HepG2 (cell line): ENCODE data around the gene FAM222B.

ENCODE experiments used
- MAFG ChIP-seq: sonication (generic); formaldehyde crosslinking; IDR thresholded peaks from 2 replicates; pipeline ENCODE4 v1.5.1; 2020; ENCODE audit warnings: mild to moderate bottlenecking, missing genetic modification reagents
- ZNF790 ChIP-seq: sonication (generic); formaldehyde crosslinking; IDR thresholded peaks from 2 replicates; pipeline ENCODE4 v1.8.0; 2022; ENCODE audit warnings: missing genetic modification reagents, mild to moderate bottlenecking, borderline replicate concordance

DNA sequence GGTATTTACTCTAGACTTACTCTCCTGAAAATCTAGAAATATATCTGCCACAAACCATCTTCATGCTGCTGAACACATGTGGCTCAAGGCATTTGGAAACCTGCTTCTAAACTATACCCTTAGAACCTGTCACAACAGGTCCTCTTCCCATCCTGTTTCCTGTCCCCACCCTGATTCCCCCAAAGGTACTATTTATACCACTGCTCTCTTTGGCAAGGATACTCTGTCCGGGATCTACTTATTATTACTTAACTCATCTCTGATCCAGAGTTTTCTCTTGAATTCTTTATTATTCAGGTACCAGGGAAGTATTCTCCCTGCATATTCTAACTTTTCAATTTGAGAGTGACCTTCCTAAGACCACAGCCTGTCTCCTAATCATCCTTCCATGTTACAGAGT is 65.4 kb downstream of the FAM222B start:
- TF ChIP-seq ZNF790 (no peak), MAFG (no peak)
